Measurements from ENCODE around the gene TDRD9.
"Not testable (repeated sequence)": the region's sequence is repeated elsewhere in the genome, so short reads cannot be mapped to it uniquely, and the experiment has no call there.

TDRD9 gene

DNA sequence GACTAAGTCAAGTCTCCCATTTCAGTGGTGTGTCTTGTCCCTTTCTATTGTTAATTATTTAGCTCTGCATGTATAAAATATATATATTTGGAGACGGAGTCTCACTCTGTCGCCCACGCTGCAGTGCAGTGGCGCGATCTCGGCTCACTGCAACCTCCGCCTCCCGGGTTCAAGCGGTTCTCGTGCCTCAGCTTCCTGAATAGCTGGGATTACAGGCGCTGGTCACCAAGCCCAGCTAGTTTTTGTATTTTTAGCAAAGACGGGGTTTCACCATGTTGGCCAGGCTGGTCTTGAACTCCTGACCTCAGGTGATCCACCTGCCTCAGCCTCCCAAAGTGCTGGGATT lies 6.4 kb upstream of the TDRD9 start:
- not testable (repeated sequence) for DNase-seq

DNA sequence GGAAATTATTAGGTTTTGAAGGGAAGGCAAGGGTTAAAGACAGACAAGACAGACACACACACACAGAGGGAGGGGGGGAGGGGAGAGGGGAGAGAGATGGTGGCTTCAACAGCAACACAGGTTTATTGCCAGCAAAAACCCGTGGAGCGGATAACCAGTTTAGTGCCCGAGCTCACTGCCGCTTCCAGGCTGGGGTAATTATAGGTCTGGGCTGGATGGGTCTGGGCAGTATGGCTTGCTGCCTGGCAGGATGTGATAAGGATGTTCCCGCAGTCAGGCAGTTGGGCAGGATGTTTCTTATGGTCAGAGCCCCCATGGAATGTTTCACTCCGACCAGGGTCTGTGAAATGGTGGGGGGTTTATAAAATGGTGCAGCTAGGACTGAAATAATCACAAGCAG lies 4.4 kb upstream of the TDRD9 start:
- no peak for DNase-seq

- no peak for DNase-seq
These were observed 2.9 kb upstream of the TDRD9 start for GRCh38 chr14:103925316-103925715.

DNA sequence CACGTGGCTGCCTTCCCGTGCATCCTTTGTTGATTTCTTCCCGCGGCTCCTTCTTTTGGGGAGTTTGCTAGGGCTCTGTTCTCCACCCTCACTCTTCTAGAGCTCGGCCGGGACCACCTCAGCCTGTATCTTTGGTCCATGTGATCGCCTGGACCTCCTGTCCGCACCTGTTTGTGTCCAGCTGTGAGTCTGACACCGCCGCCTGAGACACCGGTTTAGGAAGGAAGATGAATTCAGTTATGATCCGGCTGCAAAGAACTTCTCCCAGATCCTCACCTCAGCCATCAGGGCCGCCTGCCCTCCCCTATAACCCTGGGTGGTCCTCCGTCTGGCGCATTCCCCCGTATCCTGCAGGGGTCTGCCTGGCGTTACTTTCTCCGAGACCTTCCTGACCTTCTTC lies 690 bp upstream of the TDRD9 start:
- DNase-seq = no peak

- no peak for DNase-seq
These were observed 1.9 kb downstream of the TDRD9 start for GRCh38 chr14:103930051-103930604.

DNA sequence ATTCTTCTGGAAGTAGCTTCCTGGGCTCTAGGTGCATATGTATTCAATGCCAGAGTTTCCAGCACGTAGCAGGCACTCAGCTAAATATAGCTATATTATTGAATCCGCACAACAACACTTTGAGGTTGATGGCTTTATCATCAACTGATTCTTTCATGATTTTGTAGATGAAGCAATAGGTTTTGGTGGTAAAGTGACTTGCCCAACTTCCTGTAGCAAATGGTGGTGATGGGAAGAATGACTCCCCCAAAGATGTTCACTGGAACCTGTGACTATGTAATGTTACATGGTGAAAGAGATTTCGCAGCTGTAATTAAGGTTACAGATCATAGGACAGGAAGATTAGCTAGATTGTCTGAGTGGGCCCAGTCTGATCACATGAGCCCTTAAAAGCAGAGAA lies 3.2 kb downstream of the TDRD9 start:
- DNase-seq = no peak

DNA sequence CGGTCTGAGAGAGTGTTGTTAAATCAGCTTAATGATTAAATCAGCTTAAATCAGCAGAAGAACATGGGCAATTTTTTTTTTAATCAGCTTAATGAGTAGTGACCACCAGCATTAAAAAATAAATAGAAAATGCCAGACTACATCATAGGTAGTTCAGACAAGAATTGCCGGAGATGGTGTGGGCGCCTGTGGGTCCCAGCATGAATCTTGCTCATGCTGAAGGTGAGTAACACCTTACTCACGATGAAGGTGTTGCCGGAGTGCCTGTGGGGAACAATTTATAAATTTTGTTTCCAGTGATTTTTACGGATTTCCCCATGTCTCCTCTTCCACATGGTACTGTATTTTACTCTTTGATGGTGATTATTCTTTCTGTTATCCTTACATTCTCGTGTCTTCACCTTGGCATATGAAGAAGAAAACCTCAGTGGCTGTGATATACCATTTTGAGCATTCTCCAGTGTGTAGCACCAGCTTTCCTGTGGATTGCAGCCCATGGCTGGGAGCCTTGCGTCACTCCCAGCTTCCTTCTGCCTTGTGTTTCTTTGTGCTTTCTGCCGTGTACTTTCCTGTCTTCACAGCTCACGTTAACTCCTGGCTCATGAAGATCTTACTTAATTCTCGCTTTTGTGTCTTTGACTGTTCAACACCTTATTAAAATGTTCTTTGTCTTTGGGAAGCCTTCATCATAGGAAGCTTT lies 4.7 kb downstream of the TDRD9 start:
- DNase-seq = no peak

DNA sequence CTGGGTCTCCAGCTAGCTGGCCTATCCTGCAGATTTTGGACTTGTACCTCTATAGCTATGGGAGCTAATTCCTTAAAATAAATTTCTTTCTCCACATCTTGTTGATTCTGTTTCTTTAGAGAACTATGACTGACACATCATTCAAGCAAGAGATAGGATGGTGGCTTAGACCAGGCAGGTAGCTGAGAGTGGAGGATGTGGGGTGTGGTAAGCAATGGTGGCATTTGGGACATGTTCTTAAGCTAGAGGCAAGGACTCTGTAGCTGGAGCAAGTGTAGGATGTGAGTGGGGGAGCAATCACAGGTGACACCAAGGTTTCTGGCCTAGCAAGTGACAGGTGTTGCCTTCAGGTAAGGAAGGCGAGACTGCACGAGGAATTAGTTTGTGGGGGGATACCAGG lies 6.8 kb downstream of the TDRD9 start:
- no peak for DNase-seq

DNA sequence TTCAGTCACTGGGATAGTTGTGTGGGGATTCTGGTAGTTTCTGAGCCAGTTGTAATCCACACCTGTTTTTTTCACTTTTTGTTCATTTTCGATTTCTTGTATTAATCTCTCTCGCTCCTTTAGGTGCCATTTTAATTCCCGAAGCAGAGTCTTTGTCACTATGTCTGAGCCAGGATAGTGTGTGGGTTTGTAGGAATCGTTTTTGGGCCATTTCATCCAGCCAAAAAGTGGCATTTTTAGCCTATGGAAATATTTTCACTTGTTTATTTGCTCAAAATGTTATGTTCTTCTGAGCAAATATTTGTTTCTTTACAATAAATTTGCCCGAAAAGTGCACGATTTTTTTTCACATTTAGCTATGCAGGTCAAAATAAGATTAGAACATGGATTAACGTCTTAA lies 13.2 kb downstream of the TDRD9 start:
- DNase-seq = no peak

DNA sequence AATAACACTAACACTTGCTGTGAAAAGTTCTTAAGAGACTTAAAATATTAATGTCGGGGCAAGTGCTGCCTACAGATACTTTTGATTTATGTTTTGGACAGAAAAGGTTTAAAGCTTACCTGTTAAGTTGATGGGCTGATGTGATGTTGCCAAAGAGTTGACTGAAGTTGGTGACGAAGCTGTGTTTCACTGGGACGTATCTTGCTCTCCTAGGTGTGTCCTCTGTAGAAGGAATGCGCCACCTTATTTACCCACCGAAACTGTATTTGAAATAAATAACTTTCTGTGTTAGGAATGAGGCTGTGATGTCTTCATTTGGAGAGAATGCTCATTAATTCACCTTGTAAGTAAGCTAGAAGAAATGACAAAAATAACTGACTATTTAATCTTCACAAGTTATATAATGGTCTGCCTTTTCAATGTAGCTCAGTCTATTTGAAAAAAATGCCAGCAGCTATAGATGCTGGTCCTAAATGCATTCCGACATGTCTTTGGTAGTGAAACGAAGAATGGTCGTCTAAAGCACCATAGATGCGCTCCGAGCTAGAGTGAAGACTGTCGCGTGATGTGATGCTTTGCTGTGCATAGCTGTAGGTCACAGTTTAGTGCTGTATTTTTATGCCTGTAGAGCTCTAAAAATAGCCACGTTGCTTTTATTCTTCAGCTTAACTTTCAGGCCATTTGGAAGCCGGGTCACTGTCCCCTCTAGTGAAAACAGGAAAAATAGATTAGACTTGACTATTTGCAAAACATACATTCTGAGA lies 13.9 kb downstream of the TDRD9 start, which contains the start of gene RD3L:
RD3L (minus strand) TSS at position 557 of the 764 bp plus-strand sequence. CDS start 834 bp downstream, outside the sequence.
- DNase-seq = no peak

DNA sequence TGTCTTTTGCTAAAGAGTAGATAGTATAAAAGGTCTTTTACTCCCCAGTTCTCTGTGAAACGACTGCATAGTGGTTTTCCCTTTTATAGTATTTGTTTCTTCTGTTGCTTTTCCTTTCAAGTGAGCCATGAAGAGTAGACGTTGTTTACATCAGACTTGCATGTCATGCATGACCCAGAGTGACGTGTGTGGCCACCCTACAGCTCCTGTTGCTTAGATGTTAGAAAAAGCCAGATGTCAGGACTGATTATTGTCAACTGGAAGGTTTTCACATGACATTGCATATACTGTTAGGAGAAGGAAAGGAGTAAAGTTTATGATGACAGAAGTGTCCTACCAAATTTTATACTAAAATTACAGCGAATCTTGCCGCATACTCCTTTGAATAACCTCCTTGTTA lies 15.4 kb downstream of the TDRD9 start:
- DNase-seq = no peak

DNA sequence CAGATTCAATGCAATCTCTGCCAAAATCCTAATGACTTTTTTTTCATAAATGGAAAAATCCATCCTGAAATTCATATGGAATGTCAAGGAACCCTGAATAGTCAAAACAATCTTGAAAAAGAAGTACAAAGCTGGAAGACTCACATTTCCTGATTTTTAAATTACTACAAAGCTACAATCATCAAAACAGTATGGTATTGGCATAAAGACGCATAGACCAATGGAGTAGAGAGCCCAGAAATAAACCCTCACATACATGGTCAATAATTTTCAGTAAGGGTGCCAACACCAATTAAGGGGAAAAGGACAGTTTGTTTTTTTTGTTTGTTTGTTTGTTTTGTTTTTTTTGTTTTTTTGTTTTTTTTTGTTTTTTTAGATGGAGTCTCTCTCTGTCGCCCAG lies 18.7 kb downstream of the TDRD9 start:
- DNase-seq = no peak

DNA sequence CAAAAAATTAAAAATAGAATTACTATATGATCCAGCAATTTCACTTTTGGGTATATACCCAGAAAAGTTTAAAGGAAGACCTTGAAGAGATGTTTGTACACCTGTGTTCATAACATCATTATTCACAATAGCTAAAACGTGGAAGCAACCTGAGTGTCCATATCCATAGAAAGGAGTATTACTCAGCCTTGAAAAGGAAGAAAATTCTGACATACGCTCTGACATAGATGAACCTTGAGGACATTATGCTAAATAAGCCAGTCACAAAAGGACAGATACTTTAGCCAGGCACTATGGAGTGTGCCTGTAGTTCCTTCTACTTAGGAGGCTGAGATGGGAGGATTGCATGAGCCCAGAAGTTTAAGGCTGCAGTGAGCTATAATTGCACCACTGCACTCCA lies 20.2 kb downstream of the TDRD9 start:
- no peak for DNase-seq

DNA sequence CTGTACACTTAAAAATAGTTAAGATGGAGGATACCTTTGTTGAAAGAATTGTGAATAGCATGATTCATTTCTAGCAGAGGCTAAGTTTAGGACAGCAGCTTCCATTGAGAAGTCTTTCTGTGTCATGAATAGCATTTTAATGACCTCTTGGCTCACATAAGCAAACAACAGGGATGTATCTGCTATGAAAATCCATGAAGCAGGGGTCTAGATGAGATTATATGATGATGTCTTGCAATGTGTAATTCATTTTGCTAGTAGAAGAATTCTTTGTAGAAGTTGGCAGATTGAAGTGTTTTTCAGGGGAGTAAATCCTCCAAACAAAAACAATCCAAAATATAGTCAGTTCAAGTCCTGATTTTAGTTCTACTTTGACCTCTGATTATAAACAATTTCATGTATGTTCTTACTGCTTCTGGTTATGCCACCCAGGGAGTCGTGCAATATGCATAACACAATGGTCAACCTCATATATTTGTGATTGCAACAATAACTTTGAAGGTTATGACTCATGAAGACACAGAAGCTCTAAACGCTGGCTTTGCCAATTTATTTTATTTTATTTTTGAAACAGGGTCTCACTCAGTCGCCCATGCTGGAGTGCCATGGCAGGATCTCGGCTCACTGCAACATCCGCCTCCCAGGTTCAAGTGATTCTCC lies 21.0 kb downstream of the TDRD9 start:
- DNase-seq = no peak

DNA sequence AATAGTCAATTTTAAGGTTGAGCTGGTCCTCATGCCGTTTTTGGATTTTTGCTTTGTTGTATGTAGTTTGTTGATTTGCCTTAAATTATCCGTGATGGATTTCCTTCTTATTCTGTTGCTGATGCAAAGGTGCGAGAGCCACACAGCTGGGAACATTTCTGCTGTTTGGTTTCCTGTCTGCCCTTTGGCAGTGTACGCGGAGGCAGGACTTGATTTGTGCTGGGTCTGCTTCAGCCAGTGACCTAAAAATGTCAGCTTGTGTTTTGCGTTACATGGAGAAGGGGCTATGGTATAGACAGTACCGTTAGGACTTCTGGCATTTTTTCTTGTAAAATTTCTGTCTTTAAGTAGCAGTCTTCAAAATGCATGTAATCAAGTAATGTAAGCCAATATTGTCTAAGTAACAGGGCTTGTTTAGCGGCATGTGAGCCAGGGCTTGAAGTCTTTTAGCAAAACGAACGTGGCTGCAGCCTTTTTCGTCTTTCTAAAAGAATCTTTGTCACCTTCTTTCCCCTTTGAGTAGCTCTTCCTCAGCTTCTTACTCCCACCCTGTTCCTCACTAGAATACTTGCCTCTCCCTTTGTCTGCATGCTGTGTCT lies 32.3 kb downstream of the TDRD9 start:
- no peak for DNase-seq

- no peak for DNase-seq
These were observed 33.8 kb downstream of the TDRD9 start for GRCh38 chr14:103961928-103962578.

DNA sequence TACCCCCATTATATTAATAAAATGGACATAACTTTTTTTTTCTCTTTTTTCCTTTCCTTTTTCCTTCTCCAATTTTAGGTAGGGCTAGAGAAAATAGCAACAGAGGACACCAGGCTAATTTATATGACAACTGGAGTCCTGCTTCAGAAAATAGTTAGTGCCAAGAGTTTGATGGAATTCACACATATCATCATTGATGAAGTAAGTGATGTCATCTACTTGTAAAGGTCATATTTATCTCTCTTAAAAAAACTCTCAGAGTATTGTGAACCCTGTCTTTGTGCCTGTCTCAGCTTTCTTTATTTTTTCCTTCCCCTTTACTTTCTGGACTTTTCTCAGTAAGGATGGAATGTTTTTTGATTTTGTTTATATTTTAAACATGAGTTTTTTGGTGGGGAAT lies 38.4 kb downstream of the TDRD9 start:
- no peak for DNase-seq

DNA sequence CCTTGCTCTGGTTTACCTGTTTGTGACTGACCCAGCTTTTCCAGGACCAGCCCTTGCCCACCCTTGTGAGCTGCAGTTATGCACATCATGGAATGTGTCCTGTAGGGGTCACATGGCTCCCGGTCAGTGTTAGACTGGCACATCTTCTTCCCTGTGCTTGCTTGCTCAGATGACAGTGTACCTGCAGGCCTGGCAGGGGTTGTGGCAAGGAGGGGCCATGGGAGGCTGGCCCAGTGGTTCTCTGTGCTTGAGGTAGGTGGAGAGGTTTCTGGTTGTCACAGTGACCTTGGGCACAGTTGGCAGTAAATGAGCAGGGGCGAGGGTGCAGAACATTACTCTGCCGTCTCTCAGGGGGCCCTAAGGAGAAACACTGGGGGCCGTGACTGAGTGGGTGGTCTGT lies 41.7 kb downstream of the TDRD9 start:
- no peak for DNase-seq

GRCh38 chr14:103973354-103973753 lies 45.1 kb downstream of the TDRD9 start:
- DNase-seq = no peak

- no peak for DNase-seq
These were observed 46.3 kb downstream of the TDRD9 start for GRCh38 chr14:103974575-103974974.

DNA sequence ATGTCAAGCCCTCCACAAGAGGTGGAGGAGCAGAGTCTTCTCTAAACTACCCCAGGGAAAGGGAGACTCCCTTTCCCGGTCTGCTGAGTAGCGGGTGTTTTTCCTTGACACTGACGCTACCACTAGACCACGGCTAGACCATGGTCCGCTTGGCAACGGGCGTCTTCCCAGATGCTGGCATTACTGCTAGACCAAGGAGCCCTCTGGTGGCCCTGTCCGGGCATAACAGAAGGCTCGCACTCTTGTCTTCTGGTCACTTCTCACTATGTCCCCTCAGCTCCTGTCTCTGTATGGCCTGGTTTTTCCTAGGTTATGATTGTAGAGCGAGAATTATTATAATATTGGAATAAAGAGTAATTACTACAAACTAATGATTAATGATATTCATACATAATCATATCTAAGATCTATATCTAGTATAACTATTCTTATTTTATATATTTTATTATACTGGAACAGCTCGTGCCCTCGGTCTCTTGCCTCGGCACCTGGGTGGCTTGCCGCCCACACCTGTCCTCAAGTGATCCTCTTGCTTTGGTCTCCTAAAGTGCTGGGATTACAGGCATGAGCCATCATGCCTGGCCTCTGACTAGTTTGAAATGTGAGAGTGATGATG lies 52.5 kb downstream of the TDRD9 start:
- peak in 29 of 58 donors; percentile 0 to 63 (median 22) for DNase-seq
